Hematopoietic multipotent progenitor cell treated with erythropoietin and hydrocortisone succinate and interleukin-3 and kit ligand, for 8 days (in vitro differentiated cells): ENCODE results near the gene OR5W2.
A peak's percentile ranks its signal among the peaks of the same experiment; 100 is the strongest.
"Not testable (repeated sequence)": the region's sequence is repeated elsewhere in the genome, so short reads cannot be mapped to it uniquely, and the experiment has no call there.

Experiments used
- DNase-seq: peaks from one replicate; pipeline ENCODE4 v3.0.0-alpha.2; 2015

OR5W2 gene

GRCh38 chr11:55914482-55914881, at the start of gene OR5W2:
TSS of gene OR5W2 (minus strand) at chr11:55914582. CDS start at chr11:55914582, 0 bp downstream.
- DNase-seq, result no peak

- no peak for DNase-seq
Measured at GRCh38 chr11:55956521-55956920, 42.1 kb upstream of the OR5W2 start.

GRCh38 chr11:55949330-55949729, 34.9 kb upstream of the OR5W2 start:
- DNase-seq, result no peak

- DNase-seq, result peak; percentile 43
Measured at GRCh38 chr11:55942785-55943392, 28.5 kb upstream of the OR5W2 start.

GRCh38 chr11:55936300-55936699, 21.9 kb upstream of the OR5W2 start, which contains the start of gene OR5I1:
TSS of gene OR5I1 (minus strand) at chr11:55936400. CDS start at chr11:55936400, 0 bp downstream.
- no peak for DNase-seq

GRCh38 chr11:55920537-55920936, 6.2 kb upstream of the OR5W2 start:
- no peak for DNase-seq

- DNase-seq, result no peak
Measured at GRCh38 chr11:55902308-55902707, 12.1 kb downstream of the OR5W2 start.

- DNase-seq, result no peak
Measured at GRCh38 chr11:55895216-55895615, 19.2 kb downstream of the OR5W2 start.

- not testable (repeated sequence) for DNase-seq
Measured at GRCh38 chr11:55885481-55885880, 28.9 kb downstream of the OR5W2 start.

GRCh38 chr11:55884995-55885394, 29.4 kb downstream of the OR5W2 start:
- DNase-seq, result not testable (repeated sequence)

- DNase-seq, result not testable (repeated sequence)
Measured at GRCh38 chr11:55882997-55883396, 31.4 kb downstream of the OR5W2 start, which contains the start of gene TRIM51. TSS of gene TRIM51 (plus strand) at chr11:55883297. CDS start at chr11:55885429, 2,132 bp downstream.

- not testable (repeated sequence) for DNase-seq
Measured at GRCh38 chr11:55873146-55873545, 41.2 kb downstream of the OR5W2 start.

GRCh38 chr11:55872731-55873130, 41.7 kb downstream of the OR5W2 start:
- DNase-seq, result not testable (repeated sequence)

GRCh38 chr11:55867354-55867753, 47.0 kb downstream of the OR5W2 start:
- not testable (repeated sequence) for DNase-seq
